Uterus (tissue), 2 donors: ENCODE results near the gene NIN.

Experiments
- POLR2A ChIP-seq, 2 donors: fragments of 450-650 bp; IDR thresholded peaks; one replicate each; pipeline ENCODE4 v1.6.1; 2016; ENCODE audit warnings: antibody characterized with exemption in 2 of 2, mild to moderate bottlenecking in 1 of 2, moderate library complexity in 1 of 2
- TF ChIP-seq, protein P1 (sequence below), 4 experiments: fragments of 200-600 bp in 2 of 4; fragments of 450-650 bp in 2 of 4; sonication (generic) in 2 of 4; IDR thresholded peaks; one replicate each; pipeline ENCODE4 v1.5.1; 2016 to 2019; ENCODE audit warnings: antibody characterized with exemption in 4 of 4, mild to moderate bottlenecking in 2 of 4, moderate library complexity in 1 of 4

DNA sequence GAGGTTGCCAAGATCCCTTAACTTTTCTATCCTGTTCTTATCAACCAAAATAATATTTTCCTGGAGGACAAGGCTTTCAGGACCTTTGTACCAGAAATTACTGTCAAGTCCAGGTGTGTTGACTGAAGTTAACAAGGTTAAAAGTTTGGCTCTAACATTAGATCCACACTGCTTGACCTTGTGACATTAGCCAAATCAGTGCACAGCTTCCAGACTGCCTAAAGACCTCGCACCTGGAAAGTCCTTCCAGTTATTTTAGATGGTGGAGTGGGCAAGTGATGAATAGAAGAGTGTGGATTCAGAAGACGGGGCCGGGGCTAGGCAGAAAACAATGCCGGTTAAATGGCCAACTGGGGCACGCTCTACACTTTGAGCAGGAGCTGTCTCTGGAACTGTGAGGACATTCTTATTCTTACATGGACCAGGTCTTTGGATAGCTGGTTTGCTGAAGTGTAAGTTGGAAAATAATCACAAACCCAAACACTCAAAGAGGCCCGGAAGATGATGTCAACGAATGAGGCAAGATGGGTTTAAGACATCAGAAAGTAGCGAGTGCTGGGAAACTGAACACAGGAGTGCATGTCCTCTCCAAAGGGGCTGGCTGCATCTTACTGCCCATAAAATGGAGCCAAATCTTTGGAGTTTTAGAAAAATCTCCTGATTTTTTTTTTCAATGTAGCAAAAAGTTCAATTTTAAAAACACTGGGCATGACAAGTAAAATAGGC, 56.3 kb downstream of the NIN start:
- TF ChIP-seq, protein P1, sequence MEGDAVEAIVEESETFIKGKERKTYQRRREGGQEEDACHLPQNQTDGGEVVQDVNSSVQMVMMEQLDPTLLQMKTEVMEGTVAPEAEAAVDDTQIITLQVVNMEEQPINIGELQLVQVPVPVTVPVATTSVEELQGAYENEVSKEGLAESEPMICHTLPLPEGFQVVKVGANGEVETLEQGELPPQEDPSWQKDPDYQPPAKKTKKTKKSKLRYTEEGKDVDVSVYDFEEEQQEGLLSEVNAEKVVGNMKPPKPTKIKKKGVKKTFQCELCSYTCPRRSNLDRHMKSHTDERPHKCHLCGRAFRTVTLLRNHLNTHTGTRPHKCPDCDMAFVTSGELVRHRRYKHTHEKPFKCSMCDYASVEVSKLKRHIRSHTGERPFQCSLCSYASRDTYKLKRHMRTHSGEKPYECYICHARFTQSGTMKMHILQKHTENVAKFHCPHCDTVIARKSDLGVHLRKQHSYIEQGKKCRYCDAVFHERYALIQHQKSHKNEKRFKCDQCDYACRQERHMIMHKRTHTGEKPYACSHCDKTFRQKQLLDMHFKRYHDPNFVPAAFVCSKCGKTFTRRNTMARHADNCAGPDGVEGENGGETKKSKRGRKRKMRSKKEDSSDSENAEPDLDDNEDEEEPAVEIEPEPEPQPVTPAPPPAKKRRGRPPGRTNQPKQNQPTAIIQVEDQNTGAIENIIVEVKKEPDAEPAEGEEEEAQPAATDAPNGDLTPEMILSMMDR (IDR thresholded peaks at IDR 0.05): no peak
- TF ChIP-seq POLR2A (IDR thresholded peaks at IDR 0.05): no peak
